ENCODE results near the gene TMED10. TPM values are rescaled to one million over a fixed set of nuclear protein-coding genes. Genes with fewer than 3 reads are reported as not detected.

The TMED10 gene
- polyA plus RNA-seq, 1 experiment = 505 TPM

- Histone ChIP-seq H3K4me3 (ENCODE audit: low read depth, low read length) (no peak overlapping the region), H3K27me3 (ENCODE audit: control insufficient read depth, insufficient read depth, low read length) (no peaks in the 10 kb centered on the region), H3K36me3 (ENCODE audit: control insufficient read depth, insufficient read depth, low read length) (no peaks in the 10 kb centered on the region)
- POLR2A ChIA-PET = no interaction called here
- no peak for DNase-seq (ENCODE audit: low read depth)
- TF ChIP-seq CTCF (IDR thresholded peaks at IDR 0.05; ENCODE audit: insufficient read depth, low read depth, low read length) = no peak
- CTCF ChIA-PET = interaction anchor here (1.3 kb wide), 1 partner anchor 9 kb away, joined by 3 read pairs; no protein-coding TSS in a partner anchor
Measured at GRCh38 chr14:75164809-75165208, 11.6 kb downstream of the TMED10 start.

- ChIA-PET POLR2A (no interaction called here), CTCF (interaction anchor here (0.6 kb wide), 1 partner anchor 81 kb away, joined by 3 read pairs; no protein-coding TSS in a partner anchor)
- Histone ChIP-seq H3K27me3 (ENCODE audit: control insufficient read depth, insufficient read depth, low read length) (no peaks in the 10 kb centered on the region), H3K36me3 (ENCODE audit: control insufficient read depth, insufficient read depth, low read length) (no peaks in the 10 kb centered on the region), H3K4me3 (ENCODE audit: low read depth, low read length) (no peak overlapping the region)
- DNase-seq (ENCODE audit: low read depth) = no peak
- no peak for TF ChIP-seq CTCF (IDR thresholded peaks at IDR 0.05; ENCODE audit: insufficient read depth, low read depth, low read length)
Measured at GRCh38 chr14:75163677-75164076, 12.7 kb downstream of the TMED10 start.

GRCh38 chr14:75162631-75163030 lies 13.8 kb downstream of the TMED10 start:
- no peak for TF ChIP-seq CTCF (IDR thresholded peaks at IDR 0.05; ENCODE audit: insufficient read depth, low read depth, low read length)
- Histone ChIP-seq H3K36me3 (ENCODE audit: control insufficient read depth, insufficient read depth, low read length) (no peaks in the 10 kb centered on the region), H3K4me3 (ENCODE audit: low read depth, low read length) (no peak overlapping the region), H3K27me3 (ENCODE audit: control insufficient read depth, insufficient read depth, low read length) (no peaks in the 10 kb centered on the region)
- ChIA-PET POLR2A (no interaction called here), CTCF (interaction anchor here (0.6 kb wide), 1 partner anchor 21 kb away, joined by 5 read pairs; no protein-coding TSS in a partner anchor)
- no peak for DNase-seq (ENCODE audit: low read depth)

DNA sequence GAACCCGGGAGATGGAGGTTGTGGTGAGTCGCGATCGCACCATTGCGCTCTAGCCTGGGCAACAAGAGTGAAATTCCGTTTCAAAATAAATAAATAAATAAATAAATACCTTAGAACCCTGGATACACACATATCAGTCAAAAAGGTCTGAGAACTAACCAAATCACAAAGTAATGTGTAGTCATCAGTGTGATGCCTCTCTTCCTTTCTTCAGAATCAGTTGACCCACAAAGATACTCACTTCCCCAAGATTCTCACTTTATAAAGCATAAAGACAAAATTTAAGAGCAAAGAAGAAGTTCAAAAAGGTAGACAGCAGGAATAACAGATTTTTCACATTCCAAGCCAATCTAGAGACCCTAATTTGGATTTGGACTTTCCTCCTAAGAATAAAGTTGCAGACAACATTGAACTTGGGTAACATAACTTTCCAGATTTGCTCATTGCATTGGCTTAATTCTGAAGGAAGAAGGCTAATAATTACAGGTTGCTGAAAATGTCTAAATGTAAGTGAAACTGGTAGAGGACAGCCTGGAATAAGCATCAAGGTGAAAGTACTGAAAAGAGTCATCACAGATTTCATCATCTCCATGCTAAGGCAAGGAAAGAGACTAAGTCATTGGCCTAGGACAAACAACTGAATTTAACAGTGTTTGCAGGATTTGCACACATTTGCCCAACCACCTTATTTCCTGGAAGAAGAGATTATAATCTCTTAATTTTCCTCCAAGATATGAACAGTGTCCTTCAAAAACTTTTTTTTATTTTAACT lies 17.4 kb downstream of the TMED10 start:
- POLR2A ChIA-PET = no interaction called here
- Histone ChIP-seq H3K36me3 (ENCODE audit: control insufficient read depth, insufficient read depth, low read length) (no peaks in the 10 kb centered on the region), H3K4me3 (ENCODE audit: low read depth, low read length) (no peak overlapping the region), H3K27me3 (ENCODE audit: control insufficient read depth, insufficient read depth, low read length) (no peaks in the 10 kb centered on the region)
- no peak for DNase-seq (ENCODE audit: low read depth)
- CTCF ChIA-PET = no interaction called here
- no peak for TF ChIP-seq CTCF (IDR thresholded peaks at IDR 0.05; ENCODE audit: insufficient read depth, low read depth, low read length)

DNA sequence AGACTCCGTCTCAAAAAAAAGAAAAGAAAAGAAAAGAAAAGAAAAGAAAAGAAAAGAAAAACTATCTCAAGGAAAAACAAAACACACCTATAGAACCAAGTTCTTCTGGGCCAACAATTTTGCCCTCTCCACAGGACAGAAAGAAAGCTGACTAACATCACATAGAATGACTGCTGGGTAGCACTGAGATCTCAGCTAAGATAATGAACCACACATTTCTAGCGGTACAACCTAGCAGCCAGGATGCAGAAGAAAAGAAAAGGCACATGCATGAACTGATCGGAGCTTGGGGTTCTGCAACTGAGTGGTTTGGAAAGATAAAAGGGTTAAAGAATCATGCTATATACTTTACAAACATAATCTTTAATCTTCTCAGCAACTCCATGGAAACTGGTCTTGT lies 19.5 kb downstream of the TMED10 start:
- CTCF ChIA-PET = interaction anchor here (1.2 kb wide), 1 partner anchor 139 kb away, joined by 3 read pairs; no protein-coding TSS in a partner anchor
- Histone ChIP-seq H3K36me3 (ENCODE audit: control insufficient read depth, insufficient read depth, low read length) (no peaks in the 10 kb centered on the region), H3K27me3 (ENCODE audit: control insufficient read depth, insufficient read depth, low read length) (no peaks in the 10 kb centered on the region), H3K4me3 (ENCODE audit: low read depth, low read length) (no peak overlapping the region)
- no peak for TF ChIP-seq CTCF (IDR thresholded peaks at IDR 0.05; ENCODE audit: insufficient read depth, low read depth, low read length)
- POLR2A ChIA-PET = no interaction called here
- DNase-seq (ENCODE audit: low read depth) = no peak
